WTC11 (cell line): ENCODE results near the gene CIAO2A.
"Not testable (repeated sequence)": the region's sequence is repeated elsewhere in the genome, so short reads cannot be mapped to it uniquely, and the experiment has no call there.

ENCODE experiments used
- CREM ChIP-seq: sonication (generic); formaldehyde crosslinking; IDR thresholded peaks from 2 replicates; pipeline ENCODE4 v1.8.1; 2022; ENCODE audit warnings: mild to moderate bottlenecking, missing genetic modification reagents, moderate library complexity
- CTCF ChIP-seq: fragments of 200-600 bp; IDR thresholded peaks from 2 replicates; pipeline ENCODE4 v1.8.0; 2022; ENCODE audit warnings: antibody characterized with exemption
- IRF2 ChIP-seq: sonication (generic); formaldehyde crosslinking; IDR thresholded peaks from 2 replicates; pipeline ENCODE4 v1.8.0; 2022; ENCODE audit warnings: low read depth, missing genetic modification reagents, borderline replicate concordance
- NR1H2 ChIP-seq: sonication (generic); formaldehyde crosslinking; IDR thresholded peaks from 2 replicates; pipeline ENCODE4 v1.9.0; 2021; ENCODE audit warnings: mild to moderate bottlenecking, moderate library complexity, missing genetic modification reagents
- SMAD3 ChIP-seq: sonication (generic); formaldehyde crosslinking; IDR thresholded peaks from 2 replicates; pipeline ENCODE4 v1.8.0; 2022; ENCODE audit warnings: missing genetic modification reagents, mild to moderate bottlenecking, borderline replicate concordance
- ZBTB21 ChIP-seq: sonication (generic); formaldehyde crosslinking; IDR thresholded peaks from 2 replicates; pipeline ENCODE4 v1.8.1; 2023; ENCODE audit warnings: mild to moderate bottlenecking, missing genetic modification reagents, borderline replicate concordance

DNA sequence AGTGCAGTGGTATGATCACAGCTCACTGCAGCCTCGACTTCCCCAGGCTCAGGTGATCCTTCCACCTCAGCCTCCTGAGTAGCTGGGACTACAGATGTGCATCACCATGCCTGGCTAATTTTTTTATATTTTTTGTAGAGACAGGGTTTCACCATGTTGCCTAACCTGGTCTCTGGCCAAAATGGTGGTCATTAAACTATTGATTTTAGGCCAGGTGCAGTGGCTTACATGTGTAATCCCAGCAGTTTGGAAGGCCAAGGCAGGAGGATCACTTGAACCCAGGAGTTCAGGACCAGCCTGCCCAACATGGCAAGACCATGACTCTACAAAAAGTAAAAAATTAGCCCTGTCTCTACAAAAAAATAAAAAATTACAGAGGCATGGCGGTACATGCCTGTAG lies 26.7 kb upstream of the CIAO2A start:
- not testable (repeated sequence) for TF ChIP-seq CTCF; SMAD3 (CRISPR knock-in tag); NR1H2 (CRISPR knock-in tag); ZBTB21 (CRISPR knock-in tag); CREM (CRISPR knock-in tag); IRF2 (CRISPR knock-in tag)
